Coronary artery (tissue), 2 donors: ENCODE data around the gene STUB1.

Source experiments
- DNase-seq: peaks from one replicate; pipeline ENCODE4 v3.0.0-alpha.2; 2017; ENCODE audit warnings: low spot score
- H3K27ac ChIP-seq, 2 donors: fragments of 200-600 bp; sonication (generic); one replicate each; pipeline ENCODE4 v1.5.1; 2016 to 2019
- H3K4me3 ChIP-seq: fragments of 200-600 bp; sonication (generic); 2 replicates; pipeline ENCODE4 v1.5.1; 2016; ENCODE audit warnings: mild to moderate bottlenecking, moderate library complexity
- TF ChIP-seq, protein P1 (sequence below): fragments of 200-600 bp; sonication (generic); IDR thresholded peaks from one replicate; pipeline ENCODE4 v1.5.1; 2019; ENCODE audit warnings: antibody characterized with exemption

The STUB1 gene

DNA sequence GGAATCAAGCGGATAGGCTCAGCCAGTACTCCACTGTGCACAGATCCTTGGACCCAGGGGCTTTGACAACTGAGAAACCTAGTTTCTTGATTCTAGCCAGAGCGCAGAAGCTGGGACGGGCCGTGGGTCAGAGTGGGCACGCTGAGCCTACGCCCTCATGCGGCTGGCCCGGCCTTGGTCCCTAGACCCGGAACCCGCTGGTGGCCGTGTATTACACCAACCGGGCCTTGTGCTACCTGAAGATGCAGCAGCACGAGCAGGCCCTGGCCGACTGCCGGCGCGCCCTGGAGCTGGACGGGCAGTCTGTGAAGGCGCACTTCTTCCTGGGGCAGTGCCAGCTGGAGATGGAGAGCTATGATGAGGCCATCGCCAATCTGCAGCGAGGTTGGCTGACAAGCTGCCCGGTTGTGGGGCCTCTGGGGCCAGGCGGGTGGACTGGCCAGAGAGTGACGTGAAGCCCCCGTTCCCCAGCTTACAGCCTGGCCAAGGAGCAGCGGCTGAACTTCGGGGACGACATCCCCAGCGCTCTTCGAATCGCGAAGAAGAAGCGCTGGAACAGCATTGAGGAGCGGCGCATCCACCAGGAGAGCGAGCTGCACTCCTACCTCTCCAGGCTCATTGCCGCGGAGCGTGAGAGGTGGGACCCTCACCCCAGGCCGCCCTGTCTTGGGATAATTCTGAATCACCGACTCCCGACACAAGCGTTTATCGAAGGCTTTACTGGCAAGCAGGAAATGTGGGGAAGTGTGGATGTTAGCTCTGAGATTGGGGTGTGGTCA, 946 bp downstream of the STUB1 start:
- H3K4me3 ChIP-seq = peak overlapping the region; percentile 97
- H3K27ac ChIP-seq = peak overlapping the region; percentile 73 to 98
- TF ChIP-seq, protein P1, sequence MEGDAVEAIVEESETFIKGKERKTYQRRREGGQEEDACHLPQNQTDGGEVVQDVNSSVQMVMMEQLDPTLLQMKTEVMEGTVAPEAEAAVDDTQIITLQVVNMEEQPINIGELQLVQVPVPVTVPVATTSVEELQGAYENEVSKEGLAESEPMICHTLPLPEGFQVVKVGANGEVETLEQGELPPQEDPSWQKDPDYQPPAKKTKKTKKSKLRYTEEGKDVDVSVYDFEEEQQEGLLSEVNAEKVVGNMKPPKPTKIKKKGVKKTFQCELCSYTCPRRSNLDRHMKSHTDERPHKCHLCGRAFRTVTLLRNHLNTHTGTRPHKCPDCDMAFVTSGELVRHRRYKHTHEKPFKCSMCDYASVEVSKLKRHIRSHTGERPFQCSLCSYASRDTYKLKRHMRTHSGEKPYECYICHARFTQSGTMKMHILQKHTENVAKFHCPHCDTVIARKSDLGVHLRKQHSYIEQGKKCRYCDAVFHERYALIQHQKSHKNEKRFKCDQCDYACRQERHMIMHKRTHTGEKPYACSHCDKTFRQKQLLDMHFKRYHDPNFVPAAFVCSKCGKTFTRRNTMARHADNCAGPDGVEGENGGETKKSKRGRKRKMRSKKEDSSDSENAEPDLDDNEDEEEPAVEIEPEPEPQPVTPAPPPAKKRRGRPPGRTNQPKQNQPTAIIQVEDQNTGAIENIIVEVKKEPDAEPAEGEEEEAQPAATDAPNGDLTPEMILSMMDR = no peak
- no peak for DNase-seq

DNA sequence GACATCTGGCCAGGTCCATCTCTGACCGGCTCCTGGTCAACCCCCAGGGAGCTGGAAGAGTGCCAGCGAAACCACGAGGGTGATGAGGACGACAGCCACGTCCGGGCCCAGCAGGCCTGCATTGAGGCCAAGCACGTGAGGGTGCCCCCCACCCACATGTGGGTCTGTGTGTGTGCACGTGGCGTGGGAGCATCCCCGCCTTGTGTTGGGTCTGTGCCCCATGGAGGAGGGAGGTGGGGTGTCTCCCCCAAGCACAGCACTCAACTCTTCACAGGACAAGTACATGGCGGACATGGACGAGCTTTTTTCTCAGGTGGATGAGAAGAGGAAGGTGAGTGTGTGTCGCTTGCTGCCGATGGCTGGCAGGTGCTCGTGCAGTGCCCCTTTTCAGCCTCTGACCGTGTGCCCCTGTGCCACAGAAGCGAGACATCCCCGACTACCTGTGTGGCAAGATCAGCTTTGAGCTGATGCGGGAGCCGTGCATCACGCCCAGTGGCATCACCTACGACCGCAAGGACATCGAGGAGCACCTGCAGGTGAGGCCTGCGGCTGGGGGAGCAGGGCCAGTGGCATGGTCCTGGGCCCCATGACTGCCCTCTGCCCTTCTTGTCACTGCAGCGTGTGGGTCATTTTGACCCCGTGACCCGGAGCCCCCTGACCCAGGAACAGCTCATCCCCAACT, 1.7 kb downstream of the STUB1 start:
- Histone ChIP-seq H3K27ac (no peak overlapping the region), H3K4me3 (peak overlapping the region; percentile 97)
- TF ChIP-seq, protein P1 = no peak

DNA sequence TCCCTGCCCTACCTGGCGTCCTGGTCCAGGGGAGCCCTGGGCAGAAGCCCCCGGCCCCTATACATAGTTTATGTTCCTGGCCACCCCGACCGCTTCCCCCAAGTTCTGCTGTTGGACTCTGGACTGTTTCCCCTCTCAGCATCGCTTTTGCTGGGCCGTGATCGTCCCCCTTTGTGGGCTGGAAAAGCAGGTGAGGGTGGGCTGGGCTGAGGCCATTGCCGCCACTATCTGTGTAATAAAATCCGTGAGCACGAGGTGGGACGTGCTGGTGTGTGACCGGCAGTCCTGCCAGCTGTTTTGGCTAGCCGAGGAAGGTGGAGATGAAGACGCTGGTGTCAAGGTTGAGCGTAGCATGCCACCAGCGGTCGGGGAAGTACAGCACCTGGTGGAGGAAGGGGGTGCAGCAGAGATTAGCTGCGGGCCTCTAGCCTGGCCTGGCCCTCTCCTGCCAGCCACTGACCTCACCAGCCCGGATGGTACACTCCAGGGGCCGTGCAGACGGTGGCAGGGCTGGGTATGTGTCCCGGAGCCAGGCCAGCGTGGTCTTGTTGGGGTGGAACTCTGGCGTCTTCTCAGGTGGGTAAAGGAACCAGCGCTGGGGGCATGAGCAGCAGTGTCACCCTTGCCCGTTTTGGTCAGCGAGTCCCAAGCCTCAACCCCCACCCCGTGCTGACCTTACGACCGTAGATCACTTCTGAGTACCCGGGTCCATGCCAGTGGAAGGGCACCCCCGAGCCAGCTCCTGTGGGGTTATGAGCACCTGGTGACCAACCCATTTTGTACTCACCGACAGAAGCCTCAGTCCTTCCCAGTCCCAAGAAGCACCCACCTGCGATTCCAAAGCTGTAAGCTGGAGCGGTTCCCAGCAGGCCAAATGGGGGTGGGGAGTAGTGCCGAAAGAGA, 2.5 kb downstream of the STUB1 start:
- TF ChIP-seq, protein P1 = no peak
- no peak overlapping the region for H3K27ac ChIP-seq
- DNase-seq = no peak
- peak overlapping the region; percentile 98 for H3K4me3 ChIP-seq

More for the DNA sequence above, 1.7 kb downstream of the STUB1 start:
- no peak for DNase-seq

DNA sequence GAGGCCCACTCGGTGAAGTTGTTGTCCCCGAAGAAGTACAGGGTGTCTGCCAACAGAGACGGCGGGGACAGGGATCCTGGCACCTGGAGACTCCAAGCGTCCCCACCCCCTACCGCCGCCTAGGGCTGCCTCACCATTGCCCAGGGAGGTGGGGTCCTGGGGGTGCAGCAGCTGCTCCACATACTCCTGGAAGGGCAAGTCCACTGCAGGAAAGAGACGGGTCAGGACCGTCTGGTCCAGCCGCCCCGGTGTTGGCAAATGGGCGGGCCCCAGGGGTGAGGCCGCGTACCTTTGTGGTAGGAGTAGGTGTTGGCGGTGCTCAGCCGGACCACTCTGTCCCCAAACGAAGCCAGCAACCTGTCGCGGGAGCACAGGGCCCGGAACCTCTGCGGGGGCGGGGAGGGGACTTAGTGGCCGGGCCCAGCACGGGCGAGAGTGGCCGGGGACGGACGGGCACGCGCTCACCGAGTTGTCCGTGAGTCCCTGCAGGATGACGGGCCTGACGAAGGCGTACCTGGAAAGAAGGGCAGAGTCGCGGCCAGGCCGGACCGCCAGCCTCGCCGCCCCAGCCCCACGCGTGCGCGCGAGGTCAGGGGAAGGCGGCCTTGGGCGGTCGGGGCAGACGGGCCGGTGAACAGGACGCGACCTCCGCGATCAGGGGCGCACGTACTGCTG, 3.3 kb downstream of the STUB1 start:
- peak overlapping the region; percentile 67 to 90 for H3K27ac ChIP-seq

DNA sequence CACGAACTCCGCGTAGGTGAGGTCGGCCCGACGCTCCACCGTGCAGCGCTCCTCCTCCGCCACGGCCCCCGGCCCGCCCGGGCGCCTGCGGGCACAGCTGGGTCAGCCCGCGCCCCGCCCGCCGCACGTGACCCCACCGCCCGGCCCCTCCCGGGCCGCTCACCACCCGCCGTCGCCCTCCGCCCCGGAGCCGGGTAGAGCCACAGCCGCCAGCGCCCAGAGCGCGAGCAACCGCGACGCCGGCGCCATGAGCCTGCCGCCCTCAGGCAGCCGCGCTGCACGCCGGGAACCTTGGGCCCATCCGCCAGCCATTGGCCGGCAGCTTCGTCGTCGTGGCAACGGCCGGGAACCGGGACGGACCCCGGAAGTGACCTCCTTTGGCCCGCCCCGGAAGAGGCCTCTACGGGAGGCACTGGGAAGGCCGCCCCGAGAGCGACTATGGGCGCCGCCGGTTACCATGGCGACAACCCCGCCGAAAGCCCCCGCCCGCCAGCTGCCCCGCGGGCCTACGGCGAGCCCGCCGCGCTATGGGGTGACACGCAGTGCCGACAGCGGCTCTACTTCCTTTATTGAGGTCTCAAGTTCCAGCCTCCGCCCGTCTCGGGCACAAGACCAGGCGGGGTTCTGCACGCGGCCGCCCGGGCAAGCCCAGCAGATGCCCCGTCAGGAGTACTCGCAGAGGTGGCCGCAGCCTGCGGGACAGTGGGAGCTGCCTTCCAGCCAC, 4.0 kb downstream of the STUB1 start, which contains the start of gene JMJD8:
TSS of gene JMJD8 (minus strand) at position 264 of the 724 bp plus-strand sequence. CDS start at position 249, 15 bp downstream.
- TF ChIP-seq, protein P1 = no peak
- Histone ChIP-seq H3K27ac (peak within 1 kb of the TSS; percentile 67 to 90), H3K4me3 (peak within 1 kb of the TSS; percentile 98)
- peak; percentile 97 for DNase-seq

More for the DNA sequence above, 3.3 kb downstream of the STUB1 start:
- DNase-seq = no peak
- peak overlapping the region; percentile 98 for H3K4me3 ChIP-seq
- TF ChIP-seq, protein P1 = no peak
